Loucy (cell line): Measurements from ENCODE around the gene FOSB.

Source experiments
- EZH2phosphoT487 ChIP-seq: fragments of 200-600 bp; IDR thresholded peaks from 2 replicates; pipeline ENCODE4 v1.6.1; 2018; ENCODE audit warnings: antibody characterized with exemption, mild to moderate bottlenecking, moderate library complexity, borderline replicate concordance
- TF ChIP-seq, protein P1 (sequence below): fragments of 200-600 bp; sonication (generic); conservative IDR thresholded peaks from 2 replicates; pipeline ENCODE4 v1.5.1; 2014; ENCODE audit warnings: mild to moderate bottlenecking, antibody characterized with exemption, low read length

DNA sequence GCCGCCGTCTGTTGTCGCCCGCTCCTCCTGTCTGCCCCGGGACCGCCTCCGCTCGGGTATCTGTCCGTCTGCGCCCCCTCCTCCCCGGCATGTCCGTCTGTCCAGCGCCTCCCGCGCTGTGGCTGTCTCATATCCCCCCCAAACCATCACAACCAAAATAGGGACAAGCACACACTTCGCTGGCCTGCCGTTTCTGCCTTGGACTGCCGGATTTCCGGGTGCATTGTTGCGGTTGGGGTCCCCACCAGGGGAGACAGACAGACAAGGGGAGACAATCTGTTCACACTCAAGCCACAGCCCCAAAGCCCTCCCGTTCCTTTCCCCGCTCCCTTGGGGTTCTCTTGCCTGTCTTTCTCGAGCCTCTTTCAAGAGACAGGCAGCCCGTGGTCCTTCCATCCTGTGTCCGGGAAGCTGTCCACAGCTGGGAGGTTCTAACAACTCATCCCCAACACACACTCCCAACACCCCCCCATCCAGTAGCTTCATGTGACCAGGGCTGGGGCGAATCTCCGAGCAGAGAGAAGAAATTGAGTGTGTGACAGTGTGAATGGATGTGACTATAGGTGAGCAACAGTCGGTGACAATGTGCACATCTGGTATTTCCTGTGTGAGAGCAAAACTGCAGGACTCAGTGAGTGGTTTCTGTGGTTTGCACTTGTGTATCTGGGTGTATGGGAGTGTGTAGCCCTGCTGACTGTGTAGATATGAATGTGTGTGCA is 16.5 kb upstream of the FOSB start:
- TF ChIP-seq, protein P1, sequence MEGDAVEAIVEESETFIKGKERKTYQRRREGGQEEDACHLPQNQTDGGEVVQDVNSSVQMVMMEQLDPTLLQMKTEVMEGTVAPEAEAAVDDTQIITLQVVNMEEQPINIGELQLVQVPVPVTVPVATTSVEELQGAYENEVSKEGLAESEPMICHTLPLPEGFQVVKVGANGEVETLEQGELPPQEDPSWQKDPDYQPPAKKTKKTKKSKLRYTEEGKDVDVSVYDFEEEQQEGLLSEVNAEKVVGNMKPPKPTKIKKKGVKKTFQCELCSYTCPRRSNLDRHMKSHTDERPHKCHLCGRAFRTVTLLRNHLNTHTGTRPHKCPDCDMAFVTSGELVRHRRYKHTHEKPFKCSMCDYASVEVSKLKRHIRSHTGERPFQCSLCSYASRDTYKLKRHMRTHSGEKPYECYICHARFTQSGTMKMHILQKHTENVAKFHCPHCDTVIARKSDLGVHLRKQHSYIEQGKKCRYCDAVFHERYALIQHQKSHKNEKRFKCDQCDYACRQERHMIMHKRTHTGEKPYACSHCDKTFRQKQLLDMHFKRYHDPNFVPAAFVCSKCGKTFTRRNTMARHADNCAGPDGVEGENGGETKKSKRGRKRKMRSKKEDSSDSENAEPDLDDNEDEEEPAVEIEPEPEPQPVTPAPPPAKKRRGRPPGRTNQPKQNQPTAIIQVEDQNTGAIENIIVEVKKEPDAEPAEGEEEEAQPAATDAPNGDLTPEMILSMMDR: no peak
- no peak for TF ChIP-seq EZH2phosphoT487
